HUES48 (cell line): ENCODE measurements around the gene OR51L1.

Source experiments
- H3K27ac ChIP-seq: one replicate; pipeline ENCODE4 v1.7.0; 2013; ENCODE audit warnings: low read depth, low read length, inconsistent platforms
- H3K27me3 ChIP-seq: 2 replicates; pipeline ENCODE4 v1.6.1; 2013; ENCODE audit warnings: mild to moderate bottlenecking, low read length; ENCODE audit not compliant: control insufficient read depth, insufficient read depth
- H3K36me3 ChIP-seq: 2 replicates; pipeline ENCODE4 v1.6.1; 2013; ENCODE audit warnings: low read length; ENCODE audit not compliant: control insufficient read depth, insufficient read depth
- H3K4me1 ChIP-seq: 2 replicates; pipeline ENCODE4 v1.6.1; 2013; ENCODE audit warnings: mild to moderate bottlenecking, low read length; ENCODE audit not compliant: control insufficient read depth, insufficient read depth
- H3K4me3 ChIP-seq: 2 replicates; pipeline ENCODE4 v1.5.1; 2013; ENCODE audit warnings: mild to moderate bottlenecking, low read depth, low read length
- H3K9ac ChIP-seq: 2 replicates; pipeline ENCODE4 v1.6.1; 2013; ENCODE audit warnings: mild to moderate bottlenecking, low read depth, low read length, moderate library complexity
- H3K9me3 ChIP-seq: 2 replicates; pipeline ENCODE4 v1.6.1; 2013; ENCODE audit warnings: low read length; ENCODE audit not compliant: control insufficient read depth, insufficient read depth

Gene OR51L1

DNA sequence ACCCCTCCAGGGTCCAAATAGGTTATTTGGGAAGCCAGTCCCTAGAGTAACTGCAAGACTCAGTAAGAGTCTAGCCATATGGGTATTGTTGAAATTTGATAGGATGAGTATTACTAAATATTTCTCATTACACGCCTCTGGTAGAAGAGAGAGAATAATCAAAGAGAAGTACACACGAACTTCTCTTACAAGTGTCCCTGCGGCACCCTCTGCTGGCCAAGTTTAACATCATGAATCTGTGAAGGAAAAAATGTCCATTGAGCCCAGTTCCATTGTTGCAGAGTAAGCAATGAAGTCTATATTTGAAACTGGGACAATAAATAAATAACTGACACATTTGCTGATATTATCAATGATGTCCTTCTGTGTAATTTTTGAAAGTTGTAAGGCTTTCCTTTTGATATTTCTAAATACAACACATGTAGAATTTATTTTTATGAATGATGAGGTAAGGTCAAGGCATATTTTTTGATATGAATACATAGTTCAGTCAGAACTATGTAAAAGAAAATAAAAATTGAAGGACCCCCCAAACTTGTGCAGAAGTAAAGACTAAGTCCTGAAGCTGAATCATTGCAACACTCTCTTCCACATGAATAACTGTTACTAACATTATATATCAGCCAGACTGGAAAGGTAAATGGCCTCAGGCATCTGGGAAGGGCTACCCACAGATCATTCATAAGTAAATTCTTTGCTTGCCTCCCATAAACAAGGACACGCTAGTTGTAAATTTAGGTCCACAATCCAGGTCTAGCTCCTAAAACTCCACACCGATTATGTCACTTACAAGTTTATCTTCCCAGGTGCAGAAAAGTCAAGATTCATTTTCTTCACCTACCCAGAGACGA, 10.0 kb downstream of the OR51L1 start:
- Histone ChIP-seq H3K4me1 (no peaks in the 10 kb centered on the region), H3K9me3 (no peaks in the 10 kb centered on the region), H3K27ac (no peak overlapping the region), H3K27me3 (no peaks in the 10 kb centered on the region), H3K4me3 (no peak overlapping the region), H3K9ac (no peak overlapping the region), H3K36me3 (no peaks in the 10 kb centered on the region)

DNA sequence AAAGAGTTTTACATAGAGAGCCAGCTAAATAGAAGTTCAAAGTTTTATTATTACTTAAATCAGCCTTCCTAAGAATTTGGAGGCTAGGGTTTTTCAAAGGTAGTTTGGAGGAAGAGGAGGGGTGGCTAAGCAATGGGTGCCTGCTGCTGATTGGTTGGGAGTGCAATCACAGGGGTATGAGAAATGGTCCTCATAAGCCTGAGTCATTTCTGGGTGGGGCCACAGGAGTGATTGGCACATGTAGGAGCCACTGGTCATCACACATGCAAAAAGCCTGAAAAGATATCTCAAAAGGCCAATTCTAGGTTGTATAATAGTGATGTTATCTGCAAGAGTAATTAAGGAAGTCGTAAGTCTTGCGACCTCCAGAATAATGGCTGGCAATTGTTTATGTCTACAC, 12.9 kb downstream of the OR51L1 start:
- Histone ChIP-seq H3K27ac (no peak overlapping the region), H3K27me3 (no peaks in the 10 kb centered on the region), H3K4me1 (no peaks in the 10 kb centered on the region), H3K36me3 (no peaks in the 10 kb centered on the region), H3K4me3 (no peak overlapping the region), H3K9me3 (no peaks in the 10 kb centered on the region), H3K9ac (no peak overlapping the region)

DNA sequence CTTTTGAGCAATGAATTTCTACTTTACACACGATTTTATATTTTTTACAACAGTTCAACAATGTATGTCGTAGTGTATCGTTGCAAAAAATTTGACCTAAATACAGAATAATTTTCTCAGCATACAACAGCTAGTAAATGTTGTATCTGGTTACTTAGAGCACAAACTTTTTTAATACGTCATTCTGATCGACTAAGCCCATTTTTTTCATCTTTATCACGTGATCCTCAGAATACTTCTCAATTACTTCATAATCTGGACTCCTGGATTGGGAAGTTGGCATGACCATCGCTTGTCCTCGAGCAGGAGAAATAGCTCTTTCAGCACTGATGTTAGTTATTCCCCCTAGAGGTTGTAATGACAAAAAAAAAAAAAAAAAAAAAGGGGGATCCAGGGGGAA, 16.6 kb downstream of the OR51L1 start:
- Histone ChIP-seq H3K4me3 (no peak overlapping the region), H3K27ac (no peak overlapping the region), H3K36me3 (no peaks in the 10 kb centered on the region), H3K4me1 (no peaks in the 10 kb centered on the region), H3K27me3 (no peaks in the 10 kb centered on the region), H3K9me3 (no peaks in the 10 kb centered on the region), H3K9ac (no peak overlapping the region)

DNA sequence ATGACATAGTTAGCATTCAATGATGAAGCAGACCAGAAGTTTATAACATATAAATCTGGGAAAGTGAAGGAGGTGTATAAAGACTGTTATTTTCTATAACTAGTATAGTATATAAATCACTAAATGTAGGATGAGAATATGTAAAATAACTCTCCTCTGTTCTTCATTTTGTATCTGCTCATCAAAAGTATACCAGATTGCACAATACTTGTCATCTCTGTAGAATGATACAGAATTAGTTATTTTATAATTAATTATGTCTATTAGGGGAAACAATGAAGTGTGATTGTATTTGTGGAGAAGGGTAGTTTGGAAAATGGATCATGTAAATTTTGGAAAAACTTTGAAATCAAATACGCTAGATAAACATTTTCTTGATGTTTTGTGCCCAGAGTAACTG, 18.4 kb downstream of the OR51L1 start:
- no peaks in the 10 kb centered on the region for H3K27me3 ChIP-seq
- H3K4me3 ChIP-seq: no peak overlapping the region
- H3K9ac ChIP-seq: no peak overlapping the region
- no peak overlapping the region for H3K27ac ChIP-seq
- H3K9me3 ChIP-seq: no peaks in the 10 kb centered on the region
- no peaks in the 10 kb centered on the region for H3K4me1 ChIP-seq
- H3K36me3 ChIP-seq: no peaks in the 10 kb centered on the region

DNA sequence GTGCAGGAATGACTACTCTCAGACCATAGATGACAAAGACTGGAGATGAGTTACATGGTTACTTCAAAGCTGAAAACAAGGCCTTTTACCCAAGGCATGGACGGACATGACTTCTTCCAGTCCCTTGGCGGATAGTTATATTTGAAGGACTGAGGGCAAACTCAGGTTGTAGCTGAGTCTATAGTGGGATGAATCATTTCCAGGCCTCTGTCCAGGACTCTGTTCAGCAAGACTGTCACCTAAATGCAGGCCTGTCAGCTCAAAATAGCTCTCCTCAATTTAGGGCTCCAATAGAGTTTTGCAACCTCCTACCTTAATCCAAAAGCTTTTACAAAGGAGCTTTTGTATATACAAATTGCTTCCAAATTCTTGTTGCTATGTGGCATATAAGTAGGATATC, 27.3 kb downstream of the OR51L1 start:
- Histone ChIP-seq H3K27me3 (no peaks in the 10 kb centered on the region), H3K9ac (no peak overlapping the region), H3K27ac (no peak overlapping the region)

DNA sequence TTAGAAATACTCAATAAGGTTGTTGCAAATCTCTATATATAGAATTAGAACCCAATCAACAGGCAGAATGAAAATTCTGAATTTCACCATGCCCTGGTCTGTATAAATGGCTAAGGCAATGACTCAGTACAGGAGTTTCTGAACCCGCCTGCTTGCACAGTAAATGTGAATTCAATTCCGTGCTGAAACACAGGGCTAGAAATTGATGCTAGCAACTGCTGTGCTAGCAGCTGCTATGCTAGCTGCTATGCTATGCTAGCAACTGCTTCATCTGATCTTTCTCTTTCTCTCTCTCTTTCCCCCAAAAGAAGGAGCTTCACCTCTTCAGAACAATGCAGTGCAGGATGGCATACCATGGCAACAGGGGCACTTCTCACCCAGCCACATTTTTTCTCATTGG, 42.0 kb downstream of the OR51L1 start:
- no peaks in the 10 kb centered on the region for H3K36me3 ChIP-seq
- H3K9me3 ChIP-seq: no peaks in the 10 kb centered on the region
- no peaks in the 10 kb centered on the region for H3K27me3 ChIP-seq
- H3K4me3 ChIP-seq: no peak overlapping the region
- H3K27ac ChIP-seq: no peak overlapping the region
- no peak overlapping the region for H3K9ac ChIP-seq
- no peaks in the 10 kb centered on the region for H3K4me1 ChIP-seq

More for the DNA sequence above, 27.3 kb downstream of the OR51L1 start:
- H3K4me1 ChIP-seq: no peaks in the 10 kb centered on the region
- no peaks in the 10 kb centered on the region for H3K36me3 ChIP-seq
- H3K4me3 ChIP-seq: no peak overlapping the region
- no peaks in the 10 kb centered on the region for H3K9me3 ChIP-seq

DNA sequence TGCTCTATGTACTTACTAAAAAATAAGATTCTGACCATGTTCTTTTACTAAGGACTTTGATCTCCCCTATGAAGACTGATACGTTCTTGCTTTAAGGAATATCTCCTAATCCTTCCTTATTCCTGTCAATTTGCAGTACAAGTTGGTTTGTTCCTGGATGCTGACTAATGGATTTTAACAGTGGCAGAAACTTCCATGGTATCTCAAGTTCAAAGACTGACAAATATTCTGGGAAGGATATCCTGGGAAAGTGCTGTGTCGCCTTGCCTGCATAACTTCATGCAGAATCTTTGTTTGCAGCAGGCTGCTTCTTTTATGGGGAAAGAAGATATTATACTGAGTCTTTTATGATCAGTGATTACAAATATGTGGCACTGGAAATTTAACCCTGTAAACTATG, 43.3 kb downstream of the OR51L1 start:
- Histone ChIP-seq H3K36me3 (no peaks in the 10 kb centered on the region), H3K4me3 (no peak overlapping the region), H3K27ac (no peak overlapping the region), H3K9ac (no peak overlapping the region), H3K27me3 (no peaks in the 10 kb centered on the region), H3K9me3 (no peaks in the 10 kb centered on the region), H3K4me1 (no peaks in the 10 kb centered on the region)

DNA sequence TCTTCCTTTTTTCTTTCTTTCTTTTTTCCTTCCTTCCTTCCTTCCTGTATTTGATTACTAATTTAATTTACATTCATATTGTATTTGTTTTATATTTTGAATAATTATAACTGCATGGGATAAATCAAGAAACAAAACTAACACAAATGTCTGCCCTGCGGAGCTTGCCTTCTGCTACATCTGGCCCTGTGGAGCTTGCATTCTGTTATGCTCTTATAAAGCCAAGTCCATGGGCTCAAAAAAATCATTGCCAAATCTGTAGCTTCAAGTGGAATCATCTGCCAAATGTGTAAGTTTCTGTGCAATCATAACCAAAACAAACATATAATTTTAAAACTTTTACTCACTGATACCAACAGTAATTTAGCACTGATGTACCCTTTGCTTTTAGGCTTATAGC, 43.7 kb downstream of the OR51L1 start:
- no peak overlapping the region for H3K4me3 ChIP-seq
- H3K4me1 ChIP-seq: no peaks in the 10 kb centered on the region
- H3K27me3 ChIP-seq: no peaks in the 10 kb centered on the region
- no peaks in the 10 kb centered on the region for H3K9me3 ChIP-seq
- H3K27ac ChIP-seq: no peak overlapping the region
- H3K36me3 ChIP-seq: no peaks in the 10 kb centered on the region
- no peak overlapping the region for H3K9ac ChIP-seq

DNA sequence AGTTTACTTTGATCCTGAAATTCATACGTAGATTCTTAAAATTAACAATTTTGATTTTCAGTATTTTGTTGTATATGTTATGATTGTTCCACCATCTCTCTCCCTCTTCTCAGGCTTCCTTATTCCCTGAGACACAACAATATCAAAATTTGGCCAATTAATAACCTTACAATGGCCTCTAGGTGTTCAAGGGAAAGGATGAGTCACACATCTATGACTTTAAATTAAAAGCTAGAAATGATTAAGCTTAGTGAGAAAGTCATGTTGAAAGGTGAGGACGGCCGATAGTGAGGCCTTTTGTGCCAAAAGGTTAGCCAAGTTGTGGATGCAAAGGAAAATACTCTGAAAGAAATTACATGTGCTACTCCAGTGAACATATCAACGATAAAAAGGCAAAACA, 46.2 kb downstream of the OR51L1 start:
- Histone ChIP-seq H3K27me3 (no peaks in the 10 kb centered on the region), H3K9me3 (no peaks in the 10 kb centered on the region), H3K4me3 (no peak overlapping the region), H3K9ac (no peak overlapping the region), H3K27ac (no peak overlapping the region), H3K4me1 (no peaks in the 10 kb centered on the region), H3K36me3 (no peaks in the 10 kb centered on the region)

DNA sequence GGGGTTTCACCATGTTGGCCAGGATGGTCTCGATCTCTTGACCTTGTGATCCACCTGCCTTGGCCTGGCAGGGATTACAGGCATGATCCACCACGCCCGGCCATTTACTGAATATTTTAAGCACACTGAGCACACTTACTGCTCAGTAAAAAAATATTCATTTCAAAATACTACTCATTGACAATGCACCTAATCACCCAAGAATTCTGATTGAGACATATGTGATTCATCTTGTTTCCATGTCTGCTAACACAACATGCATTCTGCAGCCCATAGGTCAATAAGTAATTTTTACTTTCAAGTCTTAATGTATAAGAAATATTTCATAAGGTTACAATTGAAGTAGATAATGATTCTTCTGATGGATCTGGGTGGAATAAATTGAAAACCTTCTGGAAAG, 47.4 kb downstream of the OR51L1 start:
- Histone ChIP-seq H3K4me1 (no peaks in the 10 kb centered on the region), H3K4me3 (no peak overlapping the region), H3K27ac (no peak overlapping the region), H3K27me3 (no peaks in the 10 kb centered on the region), H3K9ac (no peak overlapping the region), H3K36me3 (no peaks in the 10 kb centered on the region), H3K9me3 (no peaks in the 10 kb centered on the region)

DNA sequence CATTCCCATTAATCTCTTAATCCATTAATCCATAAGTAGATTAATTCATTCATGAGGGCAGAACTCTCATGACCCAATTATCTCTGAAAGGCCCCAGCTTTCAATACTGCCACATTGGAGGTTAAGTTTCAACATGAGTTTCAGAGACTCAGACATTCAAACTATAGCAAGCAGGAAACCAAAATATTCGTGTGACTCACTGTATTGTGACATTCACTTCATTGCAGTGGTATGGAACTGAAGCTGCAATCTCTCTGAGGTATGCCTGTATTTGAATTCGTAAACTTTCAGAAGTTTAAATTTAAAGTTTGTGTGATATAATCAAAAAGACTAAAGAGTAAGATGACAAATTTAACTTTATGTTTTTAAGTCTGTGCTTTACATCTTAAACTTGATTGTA, 48.7 kb downstream of the OR51L1 start:
- Histone ChIP-seq H3K36me3 (no peaks in the 10 kb centered on the region), H3K27me3 (no peaks in the 10 kb centered on the region), H3K27ac (no peak overlapping the region), H3K9me3 (no peaks in the 10 kb centered on the region), H3K4me3 (no peak overlapping the region), H3K9ac (no peak overlapping the region), H3K4me1 (no peaks in the 10 kb centered on the region)
